Cardiac atrium fibroblast (primary cell): ENCODE data around the gene VSNL1. TPM values are rescaled to one million over a fixed set of nuclear protein-coding genes. Genes with fewer than 3 reads are reported as not detected.

Source experiments
- total RNA-seq: library from RNA; depleted of rRNA; stranded (reverse); fragments of >200 nt; gene quantifications from 2 replicates; pipeline ENCODE4 v1.2.3, GENCODE V29; 2015

VSNL1 gene
- 0.16 TPM in 1 of 2 replicates, not detected in the other for total RNA-seq

GRCh38 chr2:17540093-17540812, at the start of gene VSNL1:
VSNL1 (plus strand) TSS chr2:17540696; CDS start chr2:17592075, 51,379 bp downstream.

GRCh38 chr2:17518212-17519154, 22.0 kb upstream of the VSNL1 start, which contains the start of gene RAD51AP2:
RAD51AP2 (minus strand) TSS chr2:17518440; CDS start chr2:17518415, 25 bp downstream.

Other genes starting within 250 kb of the VSNL1 start
- gene RAD51AP2, start 22.3 kb upstream of the VSNL1 start, total RNA-seq = not detected in 2 replicates
- 10.5 and 11.5 TPM in 2 replicates for gene SMC6, start 213.1 kb downstream of the VSNL1 start, total RNA-seq
- gene GEN1, start 213.4 kb downstream of the VSNL1 start, total RNA-seq = 2.9 and 5.7 TPM in 2 replicates